Astrocyte (in vitro differentiated cells and primary cell): ENCODE results near the gene SRPRA. TPM values are rescaled to one million over a fixed set of nuclear protein-coding genes. Genes with fewer than 3 reads are reported as not detected.
A peak's percentile ranks its signal among the peaks of the same experiment; 100 is the strongest.

Source experiments
- DNase-seq: peaks from one replicate; pipeline ENCODE4 v3.0.0-alpha.2; 2010; ENCODE audit warnings: low read depth
- FAIRE-seq: peaks from 2 replicates; lab custom pipeline; 2011; peaks lifted over from hg19 to GRCh38; lab: Jason Lieb, UNC
- H2AFZ ChIP-seq: 2 replicates; pipeline ENCODE4 v1.6.0; 2012; ENCODE audit warnings: low read depth, low read length, inconsistent platforms
- H3K27ac ChIP-seq: 2 replicates; pipeline ENCODE4 v1.5.1; 2011; ENCODE audit warnings: low read depth, low read length, inconsistent platforms
- H3K27me3 ChIP-seq: 2 replicates; pipeline ENCODE4 v1.6.0; 2011; ENCODE audit warnings: low read length, inconsistent platforms; ENCODE audit not compliant: insufficient read depth
- H3K36me3 ChIP-seq: 2 replicates; pipeline ENCODE4 v1.5.1; 2011; ENCODE audit warnings: low read length, inconsistent platforms; ENCODE audit not compliant: insufficient read depth
- H3K4me1 ChIP-seq: 2 replicates; pipeline ENCODE4 v1.5.1; 2011; ENCODE audit warnings: low read length, inconsistent platforms; ENCODE audit not compliant: insufficient read depth
- H3K4me2 ChIP-seq: 2 replicates; pipeline ENCODE4 v1.6.0; 2012; ENCODE audit warnings: low read length, inconsistent platforms
- H3K4me3 ChIP-seq: 2 replicates; pipeline ENCODE4 v1.5.1; 2011; ENCODE audit warnings: low read depth, mild to moderate bottlenecking, low read length, inconsistent platforms; ENCODE audit not compliant: insufficient read depth
- H3K79me2 ChIP-seq: 2 replicates; pipeline ENCODE4 v1.6.0; 2012; ENCODE audit warnings: mild to moderate bottlenecking, low read length, inconsistent platforms; ENCODE audit not compliant: insufficient read depth
- H3K9ac ChIP-seq: 2 replicates; pipeline ENCODE4 v1.6.0; 2012; ENCODE audit warnings: mild to moderate bottlenecking, low read length, inconsistent platforms
- H3K9me3 ChIP-seq: 2 replicates; pipeline ENCODE4 v1.5.1; 2012; ENCODE audit warnings: low read depth, mild to moderate bottlenecking, low read length, inconsistent platforms; ENCODE audit not compliant: insufficient read depth
- H4K20me1 ChIP-seq: 2 replicates; pipeline ENCODE4 v1.6.0; 2012; ENCODE audit warnings: low read length, inconsistent platforms; ENCODE audit not compliant: insufficient read depth
- H3K27ac Mint-ChIP-seq: one replicate; pipeline ENCODE4 v1.8.0; 2021; ENCODE audit warnings: mild to moderate bottlenecking, mixed read lengths; ENCODE audit not compliant: unreplicated experiment
- H3K27me3 Mint-ChIP-seq: one replicate; pipeline ENCODE4 v1.8.0; 2021; ENCODE audit warnings: low read depth, mixed read lengths; ENCODE audit not compliant: unreplicated experiment
- H3K36me3 Mint-ChIP-seq: one replicate; pipeline ENCODE4 v1.8.0; 2021; ENCODE audit warnings: low read depth, mixed read lengths; ENCODE audit not compliant: unreplicated experiment
- H3K4me1 Mint-ChIP-seq: one replicate; pipeline ENCODE4 v1.8.0; 2021; ENCODE audit warnings: low read depth, mixed read lengths; ENCODE audit not compliant: unreplicated experiment
- H3K4me3 Mint-ChIP-seq: one replicate; pipeline ENCODE4 v1.8.0; 2021; ENCODE audit warnings: mild to moderate bottlenecking, moderate library complexity, mixed read lengths; ENCODE audit not compliant: unreplicated experiment
- H3K9me3 Mint-ChIP-seq: one replicate; pipeline ENCODE4 v1.8.0; 2021; ENCODE audit warnings: mild to moderate bottlenecking, mixed read lengths; ENCODE audit not compliant: unreplicated experiment
- EZH2 ChIP-seq: IDR thresholded peaks from 2 replicates; pipeline ENCODE4 v1.6.1; 2012; ENCODE audit warnings: mild to moderate bottlenecking, low read length, inconsistent platforms; ENCODE audit not compliant: insufficient read depth
- total RNA-seq: library from RNA; stranded (reverse); gene quantifications from 2 replicates; pipeline ENCODE4 v1.2.1, GENCODE V29; 2021
- TF ChIP-seq, protein P1 (sequence below): IDR thresholded peaks from 2 replicates; pipeline ENCODE4 v1.5.1; 2011; ENCODE audit warnings: low read depth, mild to moderate bottlenecking, inconsistent platforms, low read length, moderate library complexity; ENCODE audit not compliant: insufficient read depth

The SRPRA gene
- total RNA-seq, 1 donor from 2014 or later: 74.6 TPM

DNA sequence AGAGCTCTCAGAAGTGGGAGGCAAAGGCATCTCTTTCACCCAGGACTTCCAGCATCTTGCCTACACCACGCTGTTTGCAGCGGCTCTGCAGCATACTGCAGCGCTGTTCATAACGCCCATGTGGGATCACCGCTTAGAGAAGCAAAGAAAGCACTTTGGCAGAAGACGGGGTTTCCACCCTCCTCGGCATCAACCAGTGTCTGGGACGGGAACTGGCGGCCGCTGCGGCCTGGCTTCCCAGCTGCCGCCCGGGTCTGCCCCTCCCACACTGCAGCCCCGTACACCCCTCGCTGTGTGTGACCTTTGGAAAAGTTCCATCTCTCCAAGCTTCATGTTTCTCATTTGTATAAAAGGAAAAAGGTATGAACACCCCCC is 13.7 kb upstream of the SRPRA start:
- DNase-seq (peak; percentile 23), FAIRE-seq (no peak)
- H3K36me3 Mint-ChIP-seq: peaks cover 3% of the 10 kb centered on the region
- Histone ChIP-seq H3K27ac (no peak overlapping the region), H3K4me3 (peak overlapping the region; percentile 74), H4K20me1 (peaks cover 8% of the 10 kb centered on the region), H2AFZ (peak overlapping the region; percentile 83), H3K9me3 (no peaks in the 10 kb centered on the region), H3K79me2 (peaks cover 7% of the 10 kb centered on the region), H3K4me2 (peak overlapping the region; percentile 88), H3K4me1 (peaks cover 19% of the 10 kb centered on the region), H3K9ac (peak overlapping the region; percentile 83), H3K36me3 (no peaks in the 10 kb centered on the region), H3K27me3 (no peaks in the 10 kb centered on the region)
- H3K27ac Mint-ChIP-seq: no peak overlapping the region
- H3K4me1 Mint-ChIP-seq: peaks cover 8% of the 10 kb centered on the region
- no peak for TF ChIP-seq EZH2
- TF ChIP-seq, protein P1, sequence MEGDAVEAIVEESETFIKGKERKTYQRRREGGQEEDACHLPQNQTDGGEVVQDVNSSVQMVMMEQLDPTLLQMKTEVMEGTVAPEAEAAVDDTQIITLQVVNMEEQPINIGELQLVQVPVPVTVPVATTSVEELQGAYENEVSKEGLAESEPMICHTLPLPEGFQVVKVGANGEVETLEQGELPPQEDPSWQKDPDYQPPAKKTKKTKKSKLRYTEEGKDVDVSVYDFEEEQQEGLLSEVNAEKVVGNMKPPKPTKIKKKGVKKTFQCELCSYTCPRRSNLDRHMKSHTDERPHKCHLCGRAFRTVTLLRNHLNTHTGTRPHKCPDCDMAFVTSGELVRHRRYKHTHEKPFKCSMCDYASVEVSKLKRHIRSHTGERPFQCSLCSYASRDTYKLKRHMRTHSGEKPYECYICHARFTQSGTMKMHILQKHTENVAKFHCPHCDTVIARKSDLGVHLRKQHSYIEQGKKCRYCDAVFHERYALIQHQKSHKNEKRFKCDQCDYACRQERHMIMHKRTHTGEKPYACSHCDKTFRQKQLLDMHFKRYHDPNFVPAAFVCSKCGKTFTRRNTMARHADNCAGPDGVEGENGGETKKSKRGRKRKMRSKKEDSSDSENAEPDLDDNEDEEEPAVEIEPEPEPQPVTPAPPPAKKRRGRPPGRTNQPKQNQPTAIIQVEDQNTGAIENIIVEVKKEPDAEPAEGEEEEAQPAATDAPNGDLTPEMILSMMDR: no peak
- no peaks in the 10 kb centered on the region for H3K27me3 Mint-ChIP-seq
- H3K4me3 Mint-ChIP-seq: peak overlapping the region; percentile 83
- H3K9me3 Mint-ChIP-seq: peaks cover 2% of the 10 kb centered on the region

DNA sequence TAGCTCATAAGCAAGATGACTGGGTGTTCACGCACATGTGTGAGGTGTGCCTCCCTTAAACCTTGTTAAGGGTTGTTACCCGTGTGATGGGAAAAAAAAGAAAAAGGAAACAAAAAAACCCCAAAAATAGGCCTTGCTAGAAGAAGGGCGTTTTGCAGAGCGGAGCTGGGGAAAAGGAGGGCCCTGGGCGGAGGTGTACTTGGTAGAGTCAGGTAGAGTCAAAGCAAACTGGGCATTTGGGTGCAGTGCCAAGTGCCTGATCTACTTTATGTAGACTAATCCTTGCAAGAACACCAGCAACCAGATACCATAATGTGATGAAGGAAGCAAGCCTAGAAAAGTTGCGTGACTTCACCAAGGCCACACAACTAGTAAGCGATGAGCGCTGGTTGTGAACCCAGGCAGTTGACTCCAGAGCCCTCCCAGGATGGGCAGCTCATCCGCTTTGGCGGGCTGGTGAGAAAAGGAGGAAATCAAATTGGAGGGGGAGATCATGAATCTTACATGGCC is 13.0 kb upstream of the SRPRA start:
- no peaks in the 10 kb centered on the region for H3K36me3 ChIP-seq
- peaks cover 19% of the 10 kb centered on the region for H3K4me1 ChIP-seq
- H3K79me2 ChIP-seq: peaks cover 7% of the 10 kb centered on the region
- Mint-ChIP-seq H3K4me3 (peak overlapping the region; percentile 83), H3K4me1 (peaks cover 8% of the 10 kb centered on the region), H3K9me3 (peaks cover 2% of the 10 kb centered on the region), H3K27ac (peak overlapping the region; percentile 38), H3K27me3 (no peaks in the 10 kb centered on the region), H3K36me3 (peaks cover 3% of the 10 kb centered on the region)
- DNase-seq (no peak), FAIRE-seq (no peak)
- no peaks in the 10 kb centered on the region for H3K9me3 ChIP-seq
- no peak overlapping the region for H3K9ac ChIP-seq
- no peak overlapping the region for H3K27ac ChIP-seq
- H4K20me1 ChIP-seq: peaks cover 6% of the 10 kb centered on the region
- H3K4me3 ChIP-seq: no peak overlapping the region
- H3K27me3 ChIP-seq: no peaks in the 10 kb centered on the region
- H3K4me2 ChIP-seq: peak overlapping the region; percentile 88
- TF ChIP-seq, protein P1: no peak
- no peak for TF ChIP-seq EZH2
- no peak overlapping the region for H2AFZ ChIP-seq

DNA sequence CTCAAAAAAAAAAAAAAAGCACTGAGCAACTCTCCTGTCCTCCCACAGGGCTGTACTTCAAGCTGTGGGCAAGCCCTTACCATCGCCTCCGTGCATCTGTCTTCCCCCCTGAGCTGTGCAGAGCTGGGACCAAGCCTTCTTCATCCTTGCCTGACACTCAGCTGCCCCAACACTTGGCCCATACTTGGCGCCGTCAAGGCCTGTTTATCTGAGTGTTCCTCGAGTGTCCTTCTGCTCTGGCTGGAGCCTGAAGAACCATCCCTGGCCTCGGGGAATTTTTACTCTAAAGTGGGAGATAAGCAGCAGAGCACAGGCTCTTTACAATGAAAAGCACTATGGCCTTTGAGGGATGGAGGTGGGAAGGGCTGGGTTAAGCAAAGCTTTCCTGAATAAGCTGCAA is 12.6 kb upstream of the SRPRA start:
- Histone ChIP-seq H3K4me3 (no peak overlapping the region), H4K20me1 (peaks cover 4% of the 10 kb centered on the region), H3K79me2 (peaks cover 6% of the 10 kb centered on the region), H2AFZ (no peak overlapping the region), H3K9ac (no peak overlapping the region), H3K9me3 (no peaks in the 10 kb centered on the region), H3K4me2 (no peak overlapping the region), H3K36me3 (no peaks in the 10 kb centered on the region), H3K4me1 (peaks cover 19% of the 10 kb centered on the region), H3K27me3 (no peaks in the 10 kb centered on the region), H3K27ac (no peak overlapping the region)
- Mint-ChIP-seq H3K4me3 (peak overlapping the region; percentile 83), H3K4me1 (peaks cover 8% of the 10 kb centered on the region), H3K36me3 (peaks cover 3% of the 10 kb centered on the region), H3K27ac (peak overlapping the region; percentile 38), H3K27me3 (no peaks in the 10 kb centered on the region), H3K9me3 (peaks cover 2% of the 10 kb centered on the region)
- FAIRE-seq (no peak), DNase-seq (no peak)
- TF ChIP-seq, protein P1: no peak
- TF ChIP-seq EZH2: no peak
